H1 (cell line): ENCODE results near the gene BBS9. TPM values are rescaled to one million over a fixed set of nuclear protein-coding genes. Genes with fewer than 3 reads are reported as not detected.

Source experiments
- CTCF ChIA-PET: fragments of 300-600 bp; sonication (Branson Sonifier 250); formaldehyde crosslinking; loops from one replicate; lab custom pipeline; 2021; ENCODE audit not compliant: partially characterized antibody; lab: Charles Lee
- POLR2A ChIA-PET: fragments of 300-600 bp; sonication (Branson Sonifier 250); formaldehyde crosslinking; loops from one replicate; lab custom pipeline; 2021; ENCODE audit warnings: inconsistent platforms; ENCODE audit not compliant: partially characterized antibody; lab: Charles Lee
- DNase-seq, 2 experiments: peaks; one replicate each; pipeline versions ENCODE4 v3.0.0 to v3.0.0-alpha.2; 2010 to 2022; ENCODE audit warnings: low spot score in 2 of 2, low read depth in 1 of 2, mixed read lengths in 1 of 2
- FAIRE-seq: peaks from 2 replicates; lab custom pipeline; 2011; peaks lifted over from hg19 to GRCh38; lab: Jason Lieb, UNC
- H2AFZ ChIP-seq: 2 replicates; pipeline ENCODE4 v1.8.1; 2012; ENCODE audit warnings: low read length, inconsistent platforms
- H2AK5ac ChIP-seq: 2 replicates; pipeline ENCODE4 v1.6.1; 2013; ENCODE audit warnings: low read depth, low read length
- H2BK120ac ChIP-seq: replicated peaks from 2 replicates; pipeline ENCODE3; 2013; ENCODE audit warnings: low read depth, low read length, inconsistent platforms
- H2BK12ac ChIP-seq: 2 replicates; pipeline ENCODE4 v1.6.1; 2013; ENCODE audit warnings: low read depth, low read length
- H2BK15ac ChIP-seq: 2 replicates; pipeline ENCODE4 v1.6.1; 2013; ENCODE audit warnings: low read length
- H2BK20ac ChIP-seq: 2 replicates; pipeline ENCODE4 v1.6.1; 2013; ENCODE audit warnings: low read length
- H2BK5ac ChIP-seq: 2 replicates; pipeline ENCODE4 v1.6.1; 2013; ENCODE audit warnings: low read depth, low read length
- H3K14ac ChIP-seq: 2 replicates; pipeline ENCODE4 v1.6.1; 2013; ENCODE audit warnings: inconsistent platforms; ENCODE audit not compliant: insufficient read length
- H3K18ac ChIP-seq: 2 replicates; pipeline ENCODE4 v1.6.1; 2013; ENCODE audit warnings: low read length; ENCODE audit errors: extremely low read depth
- H3K23ac ChIP-seq: 2 replicates; pipeline ENCODE4 v1.6.1; 2013; ENCODE audit warnings: inconsistent platforms; ENCODE audit not compliant: insufficient read length
- H3K23me2 ChIP-seq: 2 replicates; pipeline ENCODE4 v1.6.1; 2013; ENCODE audit warnings: low read depth, low read length
- H3K27ac ChIP-seq: 2 replicates; pipeline ENCODE4 v1.6.1; 2011; ENCODE audit warnings: low read depth, low read length, inconsistent platforms
- H3K27me3 ChIP-seq, 4 experiments: replicated peaks in 1 of 4; 1 replicate in 1 of 4; 2 replicates in 3 of 4; pipeline versions ENCODE4 v1.6.1 to v1.8.1; 2011 to 2013; ENCODE audit warnings: low read length in 3 of 4, mild to moderate bottlenecking in 3 of 4, inconsistent platforms in 2 of 4, mixed read lengths in 2 of 4, moderate library complexity in 1 of 4; ENCODE audit not compliant: control insufficient read depth in 3 of 4, insufficient read depth in 3 of 4; ENCODE audit errors: extremely low read depth in 1 of 4
- H3K36me3 ChIP-seq, 4 experiments: 2 replicates each; pipeline versions ENCODE4 v1.6.1 to v1.8.1; 2011 to 2013; ENCODE audit warnings: mild to moderate bottlenecking in 4 of 4, low read length in 3 of 4, moderate library complexity in 2 of 4, control low read depth in 1 of 4, inconsistent platforms in 1 of 4; ENCODE audit not compliant: insufficient read depth in 4 of 4, control insufficient read depth in 2 of 4
- H3K4ac ChIP-seq: replicated peaks from 2 replicates; pipeline ENCODE3; 2013; ENCODE audit warnings: low read length, low read depth, mixed read lengths, inconsistent platforms; ENCODE audit not compliant: insufficient read length
- H3K4me1 ChIP-seq, 4 experiments: replicated peaks in 1 of 4; 1 replicate in 1 of 4; 2 replicates in 3 of 4; pipeline versions ENCODE4 v1.6.1 to v1.8.1; 2011 to 2013; ENCODE audit warnings: low read length in 3 of 4, inconsistent platforms in 2 of 4, mixed read lengths in 1 of 4; ENCODE audit not compliant: insufficient read depth in 4 of 4, control insufficient read depth in 3 of 4
- H3K4me2 ChIP-seq, 2 experiments: 2 replicates each; pipeline versions ENCODE4 v1.6.1 to v1.8.1; 2011 to 2013; ENCODE audit warnings: low read depth in 2 of 2, low read length in 2 of 2, control low read depth in 1 of 2, inconsistent platforms in 1 of 2, mild to moderate bottlenecking in 1 of 2; ENCODE audit not compliant: insufficient read depth in 1 of 2
- H3K4me3 ChIP-seq, 4 experiments: fragments of 200-600, 300-600 bp in 1 of 4; sonication (generic), shearing (Covaris generic), sonication (Bioruptor Twin) in 1 of 4; 2 replicates each; pipeline versions ENCODE4 v1.5.1 to v1.8.1; 2011 to 2016; ENCODE audit warnings: low read length in 4 of 4, low read depth in 3 of 4, control low read depth in 2 of 4, inconsistent platforms in 2 of 4, mild to moderate bottlenecking in 2 of 4, mixed read lengths in 1 of 4, moderate library complexity in 1 of 4; ENCODE audit not compliant: insufficient read depth in 2 of 4; ENCODE audit errors: extremely low read depth in 1 of 4
- H3K56ac ChIP-seq: replicated peaks from 2 replicates; pipeline ENCODE3; 2013; ENCODE audit warnings: low read depth, mild to moderate bottlenecking, mixed read lengths, low read length, inconsistent platforms; ENCODE audit not compliant: insufficient read length
- H3K79me1 ChIP-seq: 2 replicates; pipeline ENCODE4 v1.6.1; 2013; ENCODE audit warnings: low read depth, low read length, control low read depth
- H3K79me2 ChIP-seq, 2 experiments: 2 replicates each; pipeline versions ENCODE4 v1.6.1 to v1.8.1; 2012 to 2013; ENCODE audit warnings: low read length in 2 of 2, mild to moderate bottlenecking in 2 of 2, inconsistent platforms in 1 of 2; ENCODE audit not compliant: insufficient read depth in 2 of 2, control insufficient read depth in 1 of 2
- H3K9ac ChIP-seq, 4 experiments: replicated peaks in 1 of 4; 1 replicate in 1 of 4; 2 replicates in 3 of 4; pipeline versions ENCODE4 v1.6.1 to v1.8.1; 2011 to 2013; ENCODE audit warnings: low read depth in 3 of 4, low read length in 3 of 4, control low read depth in 2 of 4, mild to moderate bottlenecking in 2 of 4, moderate library complexity in 2 of 4, inconsistent platforms in 1 of 4; ENCODE audit errors: extremely low read depth in 1 of 4
- H3K9me3 ChIP-seq, 2 experiments: 2 replicates each; pipeline versions ENCODE4 v1.6.1 to v1.8.1; 2012 to 2013; ENCODE audit warnings: mild to moderate bottlenecking in 2 of 2, moderate library complexity in 2 of 2, control low read depth in 1 of 2, inconsistent platforms in 1 of 2, low read depth in 1 of 2, low read length in 1 of 2, mixed read lengths in 1 of 2; ENCODE audit not compliant: insufficient read depth in 2 of 2
- H4K20me1 ChIP-seq, 2 experiments: replicated peaks in 1 of 2; 2 replicates each; pipeline versions ENCODE3 to v1.8.1; 2011 to 2013; ENCODE audit warnings: inconsistent platforms in 2 of 2, low read length in 2 of 2, mild to moderate bottlenecking in 1 of 2; ENCODE audit not compliant: insufficient read depth in 2 of 2, control insufficient read depth in 1 of 2
- H4K5ac ChIP-seq: 2 replicates; pipeline ENCODE4 v1.6.1; 2013; ENCODE audit warnings: low read length, low read depth, mixed read lengths, inconsistent platforms; ENCODE audit not compliant: insufficient read length
- H4K8ac ChIP-seq: 2 replicates; pipeline ENCODE4 v1.8.0; 2013; ENCODE audit warnings: mild to moderate bottlenecking, moderate library complexity, low read length, inconsistent platforms; ENCODE audit not compliant: insufficient read depth; ENCODE audit errors: extremely low read depth
- H4K91ac ChIP-seq: replicated peaks from 2 replicates; pipeline ENCODE3; 2013; ENCODE audit warnings: low read length, mixed read lengths, inconsistent platforms; ENCODE audit not compliant: insufficient read length
- GABPA ChIP-seq: IDR thresholded peaks from 2 replicates; pipeline ENCODE4 v1.6.1; 2011; ENCODE audit warnings: mild to moderate bottlenecking, low read length, moderate library complexity, borderline replicate concordance; ENCODE audit not compliant: insufficient read depth
- JUND ChIP-seq: IDR thresholded peaks from 2 replicates; pipeline ENCODE4 v1.6.1; 2011; ENCODE audit warnings: mild to moderate bottlenecking, improper control_type of control experiment, low read length
- KDM5A ChIP-seq: fragments of 200-600 bp; IDR thresholded peaks from 2 replicates; pipeline ENCODE4 v1.7.1; 2012; ENCODE audit warnings: mild to moderate bottlenecking, low read length, inconsistent platforms, mixed read lengths
- MAFK ChIP-seq: IDR thresholded peaks from 2 replicates; pipeline ENCODE4 v1.6.1; 2012; ENCODE audit warnings: low read depth, mild to moderate bottlenecking, improper control_type of control experiment, low read length
- NANOG ChIP-seq: IDR thresholded peaks from 2 replicates; pipeline ENCODE4 v1.6.1; 2011; ENCODE audit warnings: low read length, low read depth, mild to moderate bottlenecking, inconsistent platforms; ENCODE audit not compliant: insufficient read depth, poor library complexity, severe bottlenecking
- RXRA ChIP-seq: IDR thresholded peaks from 2 replicates; pipeline ENCODE4 v1.6.1; 2011; ENCODE audit warnings: low read depth, mild to moderate bottlenecking, low read length, moderate library complexity; ENCODE audit not compliant: insufficient read depth
- SP1 ChIP-seq: IDR thresholded peaks from 2 replicates; pipeline ENCODE4 v1.6.1; 2011; ENCODE audit warnings: low read depth, low read length
- polyA plus RNA-seq, 7 experiments: library from polyadenylated mRNA; depleted of rRNA in 3 of 7; stranded (reverse) in 5 of 7; unstranded in 2 of 7; fragments of >200 nt in 5 of 7; fragments of 200-250 nt in 2 of 7; gene quantifications; 1 replicate in 5 of 7; 2 replicates in 1 of 7; 4 replicates in 1 of 7; pipeline versions ENCODE4 v1.2.1 to v1.2.3, GENCODE V29; 2011 to 2013; ENCODE audit warnings: missing spikeins in 2 of 7, mixed read lengths in 2 of 7
- total RNA-seq: library from RNA; stranded (reverse); fragmentation: NEBNext Ultra II Directional; extraction: Animal tissue kit (Norgen Biotek cat#: 25700); gene quantifications from 2 replicates; pipeline ENCODE4 v1.2.1, GENCODE V29; 2021
- TF ChIP-seq, protein P1 (sequence below): IDR thresholded peaks from 2 replicates; pipeline ENCODE4 v1.6.1; 2011; ENCODE audit warnings: low read length, improper control_type of control experiment

The BBS9 gene
- total and polyA plus RNA-seq, 2 of the 8 experiments (the other 6 are each of a cell fraction or from before 2014, with no cell fraction given), result 22.3 to 37.0 TPM

DNA sequence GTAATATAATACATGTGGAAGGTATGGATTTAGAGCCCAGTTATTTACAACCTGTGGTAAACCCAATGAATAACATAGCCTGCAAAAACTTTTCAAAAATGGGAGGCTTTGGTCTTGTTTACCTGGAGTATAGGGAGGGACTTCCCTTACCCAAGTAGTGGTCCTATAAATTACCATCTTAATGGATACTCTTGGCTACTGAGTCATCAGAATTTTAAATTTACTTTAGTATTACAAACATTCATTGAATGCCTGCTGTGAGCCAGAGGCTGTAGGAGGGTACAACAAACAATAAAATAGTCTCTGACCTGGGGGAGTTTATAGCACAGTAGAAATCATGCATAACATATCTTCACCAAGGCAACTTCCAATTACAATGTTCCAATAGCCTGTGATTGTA lies 365.1 kb downstream of the BBS9 start:
- Histone ChIP-seq H3K4me2 (peak overlapping the region; percentile 16 to 29; a peak in 1 of 4 replicates), H3K56ac (no peak overlapping the region), H2AK5ac (no peak overlapping the region), H3K9me3 (no peaks in the 10 kb centered on the region), H4K20me1 (peaks cover 0 to 1% of the 10 kb centered on the region in 2 experiments), H2BK12ac (no peak overlapping the region), H3K18ac (no peak overlapping the region), H2AFZ (no peak overlapping the region), H3K23ac (no peak overlapping the region), H3K4me3 (peak overlapping the region in 1 of 4 experiments; percentile 11; a peak in 1 of 8 replicates), H3K79me2 (no peaks in the 10 kb centered on the region), H3K79me1 (no peaks in the 10 kb centered on the region; the same call in 1 of the 2 replicates), H3K27ac (no peak overlapping the region), H4K8ac (no peak overlapping the region), H2BK15ac (no peak overlapping the region), H3K14ac (no peak overlapping the region), H3K4ac (no peak overlapping the region), H2BK120ac (no peak overlapping the region), H2BK5ac (no peak overlapping the region), H3K9ac (no peak overlapping the region), H4K5ac (no peak overlapping the region), H3K23me2 (no peaks in the 10 kb centered on the region; the same call in 1 of the 2 replicates), H3K27me3 (no peaks in the 10 kb centered on the region), H3K4me1 (peaks cover 9 to 18% (median 16%) of the 10 kb centered on the region in 4 experiments; a peak in 6 of 7 replicates), H3K36me3 (no peaks in the 10 kb centered on the region), H2BK20ac (no peak overlapping the region), H4K91ac (no peak overlapping the region)
- TF ChIP-seq NANOG (no peak), GABPA (no peak), RXRA (no peak), MAFK (0 out of 2 replicates have a peak, but pooled peaks have one; percentile 12), KDM5A (no peak), SP1 (no peak), JUND (0 out of 2 replicates have a peak, but pooled peaks have one; percentile 66)
- TF ChIP-seq, protein P1, sequence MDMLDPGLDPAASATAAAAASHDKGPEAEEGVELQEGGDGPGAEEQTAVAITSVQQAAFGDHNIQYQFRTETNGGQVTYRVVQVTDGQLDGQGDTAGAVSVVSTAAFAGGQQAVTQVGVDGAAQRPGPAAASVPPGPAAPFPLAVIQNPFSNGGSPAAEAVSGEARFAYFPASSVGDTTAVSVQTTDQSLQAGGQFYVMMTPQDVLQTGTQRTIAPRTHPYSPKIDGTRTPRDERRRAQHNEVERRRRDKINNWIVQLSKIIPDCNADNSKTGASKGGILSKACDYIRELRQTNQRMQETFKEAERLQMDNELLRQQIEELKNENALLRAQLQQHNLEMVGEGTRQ, result no peak
- ChIA-PET CTCF (no interaction called here), POLR2A (no interaction called here)
- no peak for FAIRE-seq
- no peak for DNase-seq
